HG02852 (cell line): Measurements from ENCODE around the gene DAGLA.
"Not testable (repeated sequence)": the region's sequence is repeated elsewhere in the genome, so short reads cannot be mapped to it uniquely, and the experiment has no call there.

Experiments
- ATAC-seq: cut with Tn5 transposase; IDR thresholded peaks from one replicate; pipeline ENCODE4 v1.9.1; 2021; ENCODE audit warnings: mild to moderate bottlenecking, moderate library complexity; ENCODE audit not compliant: unreplicated experiment

DAGLA gene

DNA sequence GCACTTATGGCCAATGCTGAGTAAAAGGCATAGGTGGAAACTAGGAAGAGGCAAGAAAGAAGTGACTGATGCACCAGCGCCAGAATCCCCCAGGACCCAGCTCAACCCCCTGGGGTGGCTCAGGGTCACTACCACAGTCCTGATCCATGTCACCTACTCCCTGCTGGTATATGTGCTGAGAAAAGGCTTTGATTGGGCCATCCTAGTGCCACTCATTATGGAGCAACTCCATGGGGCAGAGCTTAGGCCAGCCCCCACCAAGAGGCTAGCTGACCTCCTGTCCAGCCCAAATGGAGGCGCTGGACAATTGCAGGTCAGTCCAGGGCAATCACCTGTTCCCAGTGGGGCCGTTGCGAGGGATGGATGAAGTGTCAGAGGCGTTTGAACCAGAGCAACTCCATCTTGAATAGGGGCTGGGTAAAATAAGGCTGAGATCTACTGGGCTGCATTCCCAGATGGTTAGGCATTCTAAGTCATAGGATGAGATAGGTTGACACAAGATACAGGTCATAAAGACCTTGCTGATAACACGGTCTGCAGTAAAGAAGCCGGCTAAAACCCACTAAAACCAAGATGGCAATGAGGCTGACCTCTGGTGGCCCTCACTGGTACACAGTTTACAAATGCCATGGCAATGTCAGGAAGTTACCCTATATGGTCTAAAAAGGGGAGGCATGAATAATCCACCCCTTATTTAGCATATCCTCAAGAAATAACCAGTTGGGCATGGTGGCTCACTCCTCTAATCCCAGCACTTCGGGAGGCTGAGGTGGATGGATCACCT lies 20.6 kb upstream of the DAGLA start:
- no peak for ATAC-seq

- ATAC-seq: not testable (repeated sequence)
Measured at GRCh38 chr11:61660997-61661396, 19.2 kb upstream of the DAGLA start.

DNA sequence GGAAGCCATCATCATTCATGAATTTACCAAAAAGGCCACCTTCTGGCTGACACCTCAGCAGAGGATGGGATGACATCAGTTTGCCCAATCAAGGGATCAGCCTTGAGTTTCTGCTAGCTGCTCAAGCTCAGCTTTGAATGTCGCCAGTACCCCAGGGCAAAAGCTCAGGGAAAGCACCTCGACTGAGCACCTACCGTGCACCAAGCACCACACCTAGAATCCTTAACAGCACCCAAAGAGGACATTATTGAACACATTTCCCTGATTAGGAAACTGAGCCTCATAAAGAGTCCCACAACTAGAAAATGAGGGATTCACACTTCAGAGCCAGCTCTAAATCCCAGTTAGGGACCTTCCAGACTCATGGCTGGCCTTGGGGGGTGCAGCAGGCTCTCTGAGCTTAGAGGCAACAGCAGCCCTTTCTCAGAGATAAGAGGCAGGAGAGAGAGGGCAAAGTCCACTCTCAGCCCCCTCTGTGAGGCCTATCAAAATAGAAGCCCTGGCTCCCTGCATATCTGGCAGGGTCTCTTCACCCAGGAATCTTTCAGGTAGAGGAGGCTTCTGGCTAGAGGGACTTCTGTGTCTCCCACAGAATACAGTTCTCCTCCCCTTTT lies 13.4 kb upstream of the DAGLA start:
- ATAC-seq: no peak

DNA sequence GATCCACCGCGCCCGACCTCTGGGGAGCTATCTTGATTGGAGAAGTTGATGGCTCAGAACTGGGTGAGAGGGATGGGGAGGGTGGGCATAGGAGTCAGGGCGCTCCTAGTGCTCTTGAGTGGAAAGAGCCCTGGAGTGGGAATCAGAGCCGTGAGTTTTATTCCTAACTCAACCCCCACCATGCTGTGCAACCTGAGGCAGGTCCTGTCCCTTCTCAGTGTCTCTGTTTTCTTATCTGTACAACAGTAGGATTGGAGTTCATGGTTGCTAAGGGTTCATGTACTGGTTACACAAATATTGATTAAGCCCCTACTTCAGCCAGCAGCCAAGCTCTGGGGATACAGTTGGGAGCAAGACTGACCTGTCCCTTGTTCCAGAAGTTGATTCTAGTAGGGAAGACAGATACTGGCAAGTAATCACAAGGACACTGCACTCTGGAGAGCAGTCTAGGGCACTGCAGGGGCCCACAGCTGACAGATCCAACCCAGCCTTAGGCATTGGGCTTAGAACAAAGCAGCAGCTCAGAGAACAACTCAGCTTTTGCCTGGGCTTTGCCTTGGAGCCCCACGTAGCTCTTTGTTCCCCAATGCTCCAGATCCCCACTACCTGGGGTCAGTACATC lies 12.4 kb upstream of the DAGLA start:
- no peak for ATAC-seq

DNA sequence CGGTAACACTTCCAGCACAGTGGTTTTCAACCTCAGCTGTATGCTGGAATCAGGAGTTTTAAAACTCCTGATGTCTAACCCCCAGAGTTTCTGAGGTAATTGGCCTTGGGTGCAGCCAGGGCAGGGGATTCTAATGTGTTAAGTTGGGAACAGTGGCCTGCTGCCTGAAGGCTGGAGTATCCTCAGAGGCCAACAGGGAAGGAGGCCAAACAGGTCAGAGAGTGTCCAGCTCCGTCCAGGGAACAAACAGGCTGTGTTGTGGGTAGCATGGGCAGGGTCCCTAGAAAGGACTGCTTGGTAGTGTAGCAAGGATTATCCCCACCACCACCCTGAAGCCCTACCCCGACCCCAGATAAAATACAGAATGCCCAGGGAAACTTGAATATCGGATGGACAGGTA lies 10.8 kb upstream of the DAGLA start:
- no peak for ATAC-seq

- no peak for ATAC-seq
Measured at GRCh38 chr11:61670626-61671025, 9.6 kb upstream of the DAGLA start.

- ATAC-seq: no peak
Measured at GRCh38 chr11:61671527-61671926, 8.7 kb upstream of the DAGLA start.

- not testable (repeated sequence) for ATAC-seq
Measured at GRCh38 chr11:61673946-61674467, 6.2 kb upstream of the DAGLA start.

GRCh38 chr11:61675826-61676225 lies 4.4 kb upstream of the DAGLA start:
- ATAC-seq: no peak

DNA sequence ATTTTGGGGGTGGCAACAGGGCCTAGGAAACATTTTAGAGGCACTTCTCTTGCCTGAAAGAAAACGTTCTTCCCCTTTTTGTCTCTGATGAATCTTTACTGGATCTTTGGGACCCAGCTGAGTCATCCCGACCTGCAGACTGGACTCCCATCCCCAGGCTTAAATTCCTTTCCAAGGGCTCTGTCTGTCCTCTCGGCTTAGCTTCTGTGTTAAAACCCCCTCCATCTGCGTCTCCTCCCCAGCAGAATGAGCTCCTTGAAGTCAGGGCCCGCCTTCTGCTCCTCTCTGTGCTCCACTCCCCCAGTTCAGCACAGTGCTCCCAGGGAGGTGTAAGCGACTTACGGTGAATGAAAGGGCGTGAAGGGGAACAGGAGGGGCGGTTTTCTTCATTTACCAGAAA lies 895 bp upstream of the DAGLA start:
- ATAC-seq: no peak

GRCh38 chr11:61680622-61681221 lies 531 bp downstream of the DAGLA start:
- ATAC-seq: no peak

DNA sequence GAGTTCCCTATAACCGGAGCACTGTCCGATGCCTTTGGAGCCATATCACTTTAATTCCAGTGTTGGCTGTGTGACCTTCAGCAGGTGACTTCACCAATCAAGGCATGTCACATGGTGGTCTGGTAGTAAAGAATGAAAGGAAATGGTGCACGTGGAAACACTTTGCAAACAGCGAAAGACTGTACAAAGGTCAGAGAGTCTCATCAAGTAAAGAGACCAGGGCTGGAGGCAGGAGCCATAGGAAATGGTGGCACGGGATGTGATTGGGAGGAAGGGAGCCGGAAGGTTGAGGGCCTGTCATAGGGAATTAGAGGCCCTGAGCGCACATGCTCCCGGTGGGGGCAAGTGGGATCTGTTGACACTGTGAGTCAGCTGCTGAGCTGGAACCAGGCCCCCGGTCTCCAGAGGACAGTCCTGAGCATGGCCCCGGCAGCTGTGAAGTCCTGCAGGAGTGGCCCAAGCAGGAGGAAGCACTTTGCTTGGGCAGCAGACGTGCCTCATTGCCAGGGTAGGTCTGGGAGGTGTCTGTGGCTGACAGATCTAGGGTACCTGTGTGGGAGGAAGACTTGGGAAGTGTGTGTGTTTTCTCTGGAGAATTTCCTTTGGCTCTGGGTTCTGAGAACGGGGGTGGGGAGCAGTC lies 2.0 kb downstream of the DAGLA start:
- ATAC-seq: no peak

DNA sequence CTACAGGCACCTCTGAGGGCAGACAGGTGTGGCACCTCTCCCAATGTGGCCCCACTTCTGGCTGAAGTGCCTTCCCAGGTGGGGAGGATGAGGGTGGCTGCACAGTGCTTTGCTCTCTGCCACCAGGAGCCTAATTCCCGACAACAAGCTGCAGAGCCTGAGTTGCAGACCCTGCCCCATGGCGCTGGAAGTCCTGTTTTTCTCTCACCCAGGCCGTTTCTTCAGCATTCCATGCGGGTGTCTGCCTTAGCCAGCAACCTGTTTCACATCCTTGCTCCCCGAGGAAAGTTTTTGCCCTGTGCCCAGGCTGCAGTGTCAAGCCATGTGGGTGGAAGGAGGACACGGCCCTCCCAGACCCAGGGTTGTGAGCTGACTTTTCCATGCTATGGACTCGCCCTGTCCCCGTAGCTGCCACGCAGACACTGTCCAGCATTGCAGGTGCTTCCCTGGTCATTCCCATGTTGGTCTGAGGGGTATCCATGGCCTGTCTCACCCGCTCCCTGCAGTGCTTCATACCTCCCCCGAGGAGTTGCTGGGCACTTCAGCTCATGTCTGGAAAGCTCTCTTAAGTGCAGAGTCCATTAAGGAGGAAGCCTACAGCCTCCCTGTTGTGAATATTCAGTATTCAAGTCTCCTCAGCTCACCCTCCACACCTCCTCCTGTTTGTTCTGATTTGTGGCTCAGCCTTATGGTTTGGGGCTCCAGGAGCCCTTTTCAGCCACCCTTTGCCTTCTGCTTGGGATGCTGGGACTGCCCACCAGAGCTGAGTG lies 2.9 kb downstream of the DAGLA start:
- no peak for ATAC-seq

GRCh38 chr11:61683961-61684869 lies 4.0 kb downstream of the DAGLA start:
- no peak for ATAC-seq

DNA sequence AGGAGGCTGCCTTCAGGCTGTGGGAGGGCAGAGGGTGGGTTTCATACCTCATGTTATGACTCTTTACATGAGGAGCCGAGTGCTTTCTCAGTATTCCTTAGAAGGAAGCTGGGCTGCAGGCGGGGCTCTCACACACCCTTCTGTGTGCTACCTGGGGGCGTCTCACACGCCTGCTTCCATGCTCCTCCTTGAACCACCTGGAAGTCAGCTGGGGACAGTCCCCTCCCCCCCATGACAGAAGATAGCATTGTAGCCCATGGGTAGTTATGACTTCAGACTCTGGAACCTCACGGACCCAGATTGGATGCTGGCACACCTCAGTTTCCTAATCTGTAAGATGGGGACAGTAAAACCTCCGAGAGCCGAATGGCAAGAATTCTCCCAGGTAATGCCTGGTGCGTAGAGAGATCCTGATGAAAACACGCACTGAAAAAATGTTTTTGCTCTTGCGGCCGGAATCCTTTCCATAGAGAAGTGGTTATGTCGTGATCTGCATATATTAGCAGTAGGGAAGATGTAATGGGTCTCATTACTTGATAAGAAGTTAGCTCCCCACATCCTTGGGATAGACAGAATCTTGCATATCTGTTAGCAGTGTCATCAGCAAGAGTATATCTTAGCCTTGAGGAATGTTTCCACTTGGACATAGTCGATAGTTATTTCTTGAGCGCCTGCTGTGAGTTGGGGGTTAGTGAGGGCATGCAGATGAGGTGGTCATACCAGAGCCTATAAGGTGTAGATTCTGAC lies 4.9 kb downstream of the DAGLA start:
- ATAC-seq: no peak

GRCh38 chr11:61685617-61685967 lies 5.4 kb downstream of the DAGLA start:
- no peak for ATAC-seq

DNA sequence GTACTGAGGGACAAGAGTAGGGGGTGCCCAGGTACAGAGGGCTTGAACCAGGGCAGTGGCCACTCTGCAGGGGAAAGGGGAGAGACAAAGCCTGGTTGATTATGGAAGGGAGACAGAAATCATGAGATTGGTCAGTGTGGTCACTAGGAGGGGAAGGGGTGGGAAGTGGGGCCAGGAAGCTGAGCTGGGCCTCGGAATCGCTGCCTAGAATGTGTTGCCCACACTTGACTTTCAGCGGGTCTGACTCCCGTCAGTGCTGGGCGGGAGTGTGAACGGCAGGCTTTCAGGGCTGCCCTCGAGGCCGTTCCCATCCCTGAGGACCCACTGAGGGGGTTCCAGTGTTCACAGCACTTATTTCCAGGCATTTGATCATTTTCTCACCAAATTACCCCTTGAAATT lies 5.9 kb downstream of the DAGLA start:
- no peak for ATAC-seq

GRCh38 chr11:61686469-61686868 lies 6.3 kb downstream of the DAGLA start:
- ATAC-seq: no peak

- ATAC-seq: no peak
Measured at GRCh38 chr11:61687420-61687819, 7.2 kb downstream of the DAGLA start.
